Measurements from ENCODE around the gene CTDSP1.

CTDSP1 gene

DNA sequence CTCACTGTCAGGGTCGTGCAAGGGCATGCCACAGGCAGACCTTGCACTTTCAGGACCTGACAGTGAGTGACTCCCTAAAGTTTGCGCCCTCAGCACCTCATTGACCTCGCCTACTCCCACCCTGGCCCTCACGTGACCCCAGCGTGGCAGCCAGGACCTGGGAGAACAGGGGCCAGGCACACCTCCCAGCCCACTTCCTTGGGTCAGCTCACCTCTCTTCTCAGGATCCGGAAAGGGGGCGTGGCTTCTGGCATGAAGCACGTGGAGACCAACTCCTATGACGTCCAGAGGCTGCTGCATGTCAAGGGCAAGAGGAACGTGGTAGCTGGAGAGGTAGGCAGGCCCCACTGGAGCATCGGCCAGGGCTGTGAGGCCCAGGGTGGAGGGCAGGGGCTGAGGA lies 28.1 kb downstream of the CTDSP1 start:
- DNase-seq: no peak

DNA sequence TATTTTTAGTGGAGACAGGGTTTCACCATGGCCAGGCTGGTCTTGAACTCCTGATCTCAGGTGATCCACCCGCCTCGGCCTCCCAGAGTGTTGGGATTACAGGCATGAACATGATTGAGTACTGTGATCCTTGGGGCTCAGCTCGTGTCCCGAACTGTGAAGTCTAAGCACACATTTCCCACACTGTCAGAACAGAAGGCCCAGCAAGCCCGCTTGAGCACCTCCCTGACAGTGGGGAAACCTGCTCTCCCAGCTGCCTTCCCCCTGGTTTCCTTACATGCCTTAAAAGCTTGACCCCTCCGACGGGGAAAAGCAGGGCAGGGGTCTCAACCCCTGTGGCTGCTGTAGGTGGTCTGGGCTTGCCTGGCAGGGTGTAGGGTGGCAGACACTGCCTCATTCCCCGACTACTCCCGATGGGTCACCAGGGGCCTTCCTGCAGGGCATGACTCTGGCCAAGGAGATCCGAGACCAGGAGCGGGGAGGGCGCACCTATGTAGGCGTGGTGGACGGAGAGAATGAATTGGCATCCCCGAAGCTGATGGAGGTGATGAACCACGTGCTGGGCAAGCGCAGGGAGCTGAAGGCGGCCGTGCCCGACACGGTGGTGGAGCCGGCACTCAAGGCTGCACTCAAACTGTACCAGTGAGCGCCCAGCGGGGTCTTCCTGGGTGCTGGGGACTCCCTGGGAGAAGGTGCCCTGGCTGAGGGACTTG lies 29.3 kb downstream of the CTDSP1 start:
- no peak for DNase-seq

DNA sequence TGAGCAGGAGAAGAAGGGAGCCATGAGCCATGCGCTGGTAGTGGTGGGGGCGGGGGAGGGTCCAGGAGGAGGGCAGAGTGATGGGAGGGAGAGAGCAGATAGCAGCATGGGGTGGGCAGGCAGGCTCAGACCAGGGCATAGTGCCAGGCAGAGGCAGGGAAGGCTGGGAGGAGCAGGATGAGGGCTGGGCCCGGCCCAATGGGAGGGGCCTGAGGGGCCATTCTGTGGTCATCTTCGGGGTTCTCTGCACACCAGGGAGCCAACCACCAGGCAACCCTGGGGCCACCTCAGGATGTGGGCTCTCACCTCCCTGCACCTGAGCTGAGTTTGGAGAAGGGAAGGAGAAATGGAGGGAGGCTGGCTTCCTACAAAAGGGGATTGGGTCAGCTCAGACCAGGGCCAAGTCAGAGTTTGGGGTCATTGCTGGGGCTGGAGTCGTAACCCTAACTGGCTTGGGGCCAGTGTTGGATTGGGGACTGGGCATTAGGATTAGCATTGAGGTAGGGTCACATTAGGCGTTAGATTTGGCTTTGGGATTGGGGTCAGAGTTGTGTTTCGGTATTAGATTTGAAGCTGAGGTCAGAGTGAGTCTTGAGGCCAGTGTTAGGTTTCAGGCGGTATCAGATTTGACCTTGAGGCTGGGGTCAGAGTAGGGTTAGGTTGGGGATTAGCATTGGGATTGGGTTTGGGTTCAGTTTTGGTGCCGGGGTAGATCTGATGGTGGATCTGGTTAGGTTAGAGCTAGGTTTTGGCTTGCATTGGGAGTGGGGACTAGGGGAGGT lies 30.4 kb downstream of the CTDSP1 start:
- no peak for DNase-seq

- DNase-seq: no peak
Observed at GRCh38 chr2:218430721-218431120, 31.1 kb downstream of the CTDSP1 start.

GRCh38 chr2:218431878-218432277 lies 32.2 kb downstream of the CTDSP1 start:
- DNase-seq: no peak

- DNase-seq: no peak
Observed at GRCh38 chr2:218432676-218433365, 33.2 kb downstream of the CTDSP1 start.

DNA sequence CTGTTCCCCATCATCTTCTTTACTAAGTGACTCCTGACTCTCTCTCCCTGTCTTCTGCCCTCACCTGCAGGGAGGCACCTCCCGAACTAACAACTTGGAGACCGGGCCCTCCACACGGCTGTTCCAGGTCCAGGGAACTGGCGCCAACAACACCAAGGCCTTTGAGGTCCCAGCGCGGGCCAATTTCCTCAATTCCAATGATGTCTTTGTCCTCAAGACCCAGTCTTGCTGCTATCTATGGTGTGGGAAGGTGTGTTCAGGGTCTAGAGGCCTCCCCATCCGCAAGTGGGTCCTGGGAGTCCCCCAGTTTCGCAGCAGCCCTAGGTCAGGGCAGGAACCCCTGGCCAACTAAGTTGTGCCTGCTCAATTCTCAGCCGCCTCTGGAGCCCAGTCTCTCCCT lies 34.8 kb downstream of the CTDSP1 start:
- no peak for DNase-seq

DNA sequence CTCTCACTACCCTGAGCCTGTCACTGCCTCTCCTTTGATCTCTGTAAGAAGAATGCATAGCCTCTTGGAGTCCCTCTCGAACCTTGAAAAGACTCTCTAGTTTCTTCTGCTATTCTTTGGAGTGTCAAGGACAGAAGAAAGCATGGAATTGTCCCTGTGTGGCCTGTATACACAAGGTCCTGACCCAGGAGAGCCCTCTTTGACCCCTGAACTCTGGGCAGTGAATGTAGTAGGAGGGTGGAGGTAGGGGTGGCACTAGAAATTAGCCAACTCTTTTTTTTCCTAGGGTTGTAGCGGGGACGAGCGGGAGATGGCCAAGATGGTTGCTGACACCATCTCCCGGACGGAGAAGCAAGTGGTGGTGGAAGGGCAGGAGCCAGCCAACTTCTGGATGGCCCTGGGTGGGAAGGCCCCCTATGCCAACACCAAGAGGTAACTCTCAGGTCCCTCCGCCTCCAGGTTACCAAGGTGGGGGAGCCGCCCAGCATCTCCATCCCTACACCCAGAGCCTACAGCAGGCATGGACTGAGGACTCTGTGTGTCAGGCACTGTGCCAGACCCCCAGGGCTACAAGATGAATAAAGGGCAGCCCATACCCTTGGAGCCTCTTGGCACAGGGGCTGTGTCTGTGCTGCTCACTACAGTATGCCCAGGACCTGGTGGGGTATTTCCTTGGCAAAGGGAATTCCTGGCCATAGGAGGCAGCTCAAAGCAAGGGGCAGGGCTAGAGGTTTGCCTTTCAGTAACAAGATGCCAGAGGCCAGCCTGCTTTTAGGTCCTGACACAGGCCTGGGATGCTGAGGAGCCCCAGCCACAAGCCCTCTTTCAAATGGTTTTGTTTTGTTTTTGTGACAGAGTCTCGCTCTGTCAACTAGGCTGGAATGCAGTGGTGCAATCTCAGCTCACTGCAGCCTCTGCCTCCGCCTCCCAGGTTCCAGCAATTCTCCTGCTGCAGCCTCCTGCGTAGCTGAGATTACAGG lies 35.6 kb downstream of the CTDSP1 start:
- DNase-seq: no peak

DNA sequence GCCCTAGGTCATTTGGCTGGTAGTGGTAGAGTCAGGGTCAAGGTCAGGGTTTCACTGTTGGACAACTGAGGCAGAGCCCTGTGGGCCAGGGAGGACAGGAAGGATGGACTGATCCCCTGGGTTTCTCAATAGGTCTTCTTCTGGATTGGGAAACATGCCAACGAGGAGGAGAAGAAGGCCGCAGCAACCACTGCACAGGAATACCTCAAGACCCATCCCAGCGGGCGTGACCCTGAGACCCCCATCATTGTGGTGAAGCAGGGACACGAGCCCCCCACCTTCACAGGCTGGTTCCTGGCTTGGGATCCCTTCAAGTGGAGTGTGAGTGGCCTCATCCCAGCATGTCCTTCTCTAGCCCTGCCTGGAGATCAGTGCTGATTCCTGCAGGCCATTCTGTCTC lies 37.3 kb downstream of the CTDSP1 start:
- no peak for DNase-seq

DNA sequence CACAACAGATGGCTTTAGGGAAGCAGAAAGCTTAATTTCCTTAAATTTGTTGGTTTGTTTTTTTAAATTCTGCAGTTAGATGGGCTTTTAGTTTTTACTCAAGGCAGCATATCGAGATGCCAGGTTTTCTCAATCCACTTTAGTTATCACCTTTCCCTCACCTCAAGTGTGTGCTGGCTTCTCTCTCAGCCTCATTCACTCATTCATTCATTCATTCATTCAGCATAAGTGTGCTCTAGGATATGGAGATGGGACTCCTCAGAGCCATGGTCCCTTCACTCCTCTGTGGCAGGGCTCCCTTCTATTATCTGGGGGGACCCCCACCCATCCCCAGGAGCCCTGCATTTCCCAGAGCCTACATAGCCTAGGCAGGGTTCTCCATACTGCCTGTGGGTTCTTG lies 38.3 kb downstream of the CTDSP1 start:
- no peak for DNase-seq

GRCh38 chr2:218438596-218438995 lies 38.9 kb downstream of the CTDSP1 start:
- no peak for DNase-seq

GRCh38 chr2:218444692-218445357 lies 45.2 kb downstream of the CTDSP1 start:
- DNase-seq: no peak

DNA sequence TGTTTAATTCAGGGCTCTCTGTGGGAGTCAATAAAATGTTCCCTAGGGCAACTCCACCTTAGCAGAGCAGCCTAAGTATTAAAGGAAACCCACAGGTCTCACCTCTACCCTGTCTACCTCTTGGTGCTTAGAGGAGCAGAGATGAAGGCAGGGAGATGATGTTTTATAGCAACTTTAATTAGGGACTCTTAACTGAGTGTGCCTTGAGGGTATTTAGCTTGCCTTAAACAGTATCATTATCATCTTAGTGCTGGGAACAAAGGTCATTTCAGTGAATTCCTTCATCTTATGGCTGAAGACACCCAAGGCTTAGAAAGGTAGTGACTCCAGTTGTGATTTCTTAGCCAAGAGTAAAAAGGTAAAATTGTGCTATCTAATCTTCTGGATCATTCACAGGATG lies 45.9 kb downstream of the CTDSP1 start:
- no peak for DNase-seq

DNA sequence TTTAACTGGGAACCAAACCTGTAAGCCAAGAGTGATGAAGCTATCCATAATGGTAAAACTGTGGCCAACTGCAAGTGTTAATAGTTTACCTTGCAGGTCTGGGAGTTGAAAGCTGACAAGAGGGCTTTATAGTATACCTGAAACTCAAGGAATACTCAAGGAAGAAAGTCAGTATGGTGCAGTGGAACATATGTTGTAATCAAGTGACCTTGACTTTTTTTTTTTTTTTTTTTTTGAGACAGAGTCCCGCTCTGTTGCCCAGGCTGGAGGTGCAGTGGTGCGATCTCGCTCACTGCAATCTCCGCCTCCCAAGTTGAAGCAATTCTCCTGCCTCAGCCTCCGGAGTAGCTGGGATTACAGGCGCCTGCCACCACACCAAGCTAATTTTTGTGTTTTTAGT lies 46.9 kb downstream of the CTDSP1 start:
- DNase-seq: no peak

DNA sequence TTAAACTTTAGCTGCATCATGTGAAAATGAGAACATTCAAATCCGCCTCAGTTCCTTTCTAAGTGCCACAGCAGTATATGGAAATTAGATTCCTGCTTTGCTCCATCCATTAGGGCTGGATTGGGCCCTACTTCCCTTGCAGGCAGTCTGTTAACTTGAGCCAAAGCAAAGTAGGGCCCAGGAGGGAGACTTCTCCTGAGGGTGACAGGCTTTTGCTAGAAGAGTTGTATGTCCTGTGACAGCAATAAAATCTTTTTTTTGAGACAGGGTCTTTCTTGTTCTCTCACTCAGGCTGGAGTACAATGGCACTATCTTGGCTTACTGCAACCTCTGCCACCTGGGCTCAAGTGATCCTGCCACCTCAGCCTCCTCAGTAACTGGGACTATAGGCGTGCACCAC lies 47.4 kb downstream of the CTDSP1 start:
- DNase-seq: no peak

GRCh38 chr2:218448934-218449333 lies 49.3 kb downstream of the CTDSP1 start:
- no peak for DNase-seq

DNA sequence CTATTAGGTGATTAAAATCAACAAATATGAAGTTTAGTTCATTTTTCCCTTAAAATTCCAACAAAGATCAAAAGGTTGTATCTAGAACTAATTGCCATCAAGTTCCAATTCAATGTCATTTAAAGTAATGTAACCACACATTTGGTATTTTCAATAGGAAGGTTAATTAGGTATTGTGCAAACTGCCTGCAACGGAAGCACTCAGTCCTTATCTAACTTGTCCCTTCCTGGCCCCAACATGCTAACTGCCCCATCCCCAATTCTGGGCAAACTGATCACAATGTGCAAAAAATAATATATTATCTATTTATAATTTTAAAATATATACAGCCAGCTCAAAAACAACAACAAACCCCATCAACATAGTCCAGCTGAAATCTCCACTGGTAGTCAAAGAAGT lies 52.4 kb downstream of the CTDSP1 start:
- no peak for DNase-seq

Measured in activated CD4-positive, alpha-beta T cell treated with anti-CD3 and anti-CD28 coated beads, Interleukin-2, amount 50 U/mL, for 1 hour (primary cell).